Superior temporal gyrus (tissue), 1 donor: Measurements from ENCODE around the gene PCNX2.
"Not testable (repeated sequence)": the region's sequence is repeated elsewhere in the genome, so short reads cannot be mapped to it uniquely, and the experiment has no call there.

Experiments used
- DNase-seq: peaks from one replicate; pipeline ENCODE4 v3.0.0-alpha.2; 2016; ENCODE audit errors: extremely low spot score

Gene PCNX2

DNA sequence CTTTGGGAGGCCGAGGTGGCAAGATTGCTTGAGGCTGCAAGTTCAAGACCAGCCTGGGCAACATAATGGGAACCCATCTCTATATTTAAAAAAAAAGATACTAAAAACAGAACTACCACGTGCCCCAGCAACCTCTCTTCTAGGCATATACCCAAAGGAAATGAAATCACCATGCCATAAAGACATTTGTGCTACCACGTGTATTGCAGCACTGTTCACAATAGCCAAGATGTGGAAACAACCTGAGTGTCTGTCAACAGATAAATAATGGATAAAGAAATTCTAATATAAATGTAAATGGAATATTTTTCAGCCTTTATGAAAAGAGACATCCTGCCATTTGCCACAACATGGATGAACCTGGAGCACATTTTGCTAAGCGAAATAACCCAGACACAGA lies 128.6 kb downstream of the PCNX2 start:
- no peak for DNase-seq

DNA sequence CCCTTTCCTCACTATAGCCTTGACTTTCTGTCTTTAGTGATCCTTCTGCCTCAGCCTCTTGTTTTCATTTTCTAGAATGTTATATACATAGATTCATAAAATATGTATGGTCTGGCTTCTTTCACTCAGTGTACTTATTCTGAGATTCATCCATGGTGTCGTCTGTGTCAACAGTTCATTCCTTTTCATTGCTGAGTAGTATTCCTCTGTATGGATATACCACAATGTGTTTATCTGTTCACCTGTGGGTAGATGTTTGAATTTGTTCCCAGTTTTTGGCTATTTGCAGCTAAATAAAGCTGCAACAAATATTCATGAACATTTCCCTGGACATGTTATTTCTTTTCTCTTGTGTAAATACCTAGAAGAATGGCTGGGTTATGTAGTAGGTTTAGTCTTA lies 131.8 kb downstream of the PCNX2 start:
- no peak for DNase-seq

GRCh38 chr1:233158322-233158721 lies 137.2 kb downstream of the PCNX2 start:
- DNase-seq, result no peak

- no peak for DNase-seq
Observed at GRCh38 chr1:233157245-233157644, 138.3 kb downstream of the PCNX2 start.

DNA sequence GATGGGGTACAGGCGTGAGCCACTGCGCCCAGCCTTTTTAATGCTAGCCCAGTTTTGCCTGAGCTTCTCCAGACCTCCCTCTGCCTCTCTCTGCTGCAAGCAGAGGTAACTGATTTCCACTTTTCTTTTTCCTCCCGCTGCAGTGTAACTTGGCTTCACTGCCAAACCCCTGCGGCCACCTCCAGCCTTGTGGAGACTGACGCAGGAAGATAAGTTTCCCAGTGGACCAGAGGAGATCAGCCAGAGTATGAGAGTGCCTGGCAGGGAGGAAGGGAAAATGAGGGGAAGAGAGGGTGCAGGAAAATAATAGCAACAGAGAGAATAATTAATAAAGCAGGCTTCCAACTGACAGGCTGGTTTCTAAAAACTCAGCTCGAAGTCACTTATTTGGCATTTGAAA lies 143.7 kb downstream of the PCNX2 start:
- no peak for DNase-seq

DNA sequence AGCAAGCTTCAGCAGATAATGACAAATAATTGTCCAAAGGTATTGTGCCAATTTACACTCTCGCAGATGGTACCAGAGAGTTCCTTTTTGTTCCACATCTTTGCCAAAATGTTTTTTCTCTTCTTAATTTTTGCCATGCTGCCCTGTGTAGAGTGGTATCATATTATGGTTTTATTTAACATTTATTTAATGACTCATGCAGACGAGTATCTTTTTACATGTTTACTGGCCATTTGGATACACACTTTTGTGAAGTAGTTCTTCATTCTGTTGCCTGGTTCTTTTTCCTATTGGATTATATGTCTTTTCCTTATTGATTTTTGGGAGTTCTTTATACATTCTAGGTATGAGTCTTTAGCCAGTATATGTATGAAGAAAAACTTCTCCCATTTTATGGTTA lies 151.1 kb downstream of the PCNX2 start:
- DNase-seq, result no peak

GRCh38 chr1:233143241-233143640 lies 152.3 kb downstream of the PCNX2 start:
- no peak for DNase-seq

GRCh38 chr1:233140974-233141373 lies 154.6 kb downstream of the PCNX2 start:
- no peak for DNase-seq

DNA sequence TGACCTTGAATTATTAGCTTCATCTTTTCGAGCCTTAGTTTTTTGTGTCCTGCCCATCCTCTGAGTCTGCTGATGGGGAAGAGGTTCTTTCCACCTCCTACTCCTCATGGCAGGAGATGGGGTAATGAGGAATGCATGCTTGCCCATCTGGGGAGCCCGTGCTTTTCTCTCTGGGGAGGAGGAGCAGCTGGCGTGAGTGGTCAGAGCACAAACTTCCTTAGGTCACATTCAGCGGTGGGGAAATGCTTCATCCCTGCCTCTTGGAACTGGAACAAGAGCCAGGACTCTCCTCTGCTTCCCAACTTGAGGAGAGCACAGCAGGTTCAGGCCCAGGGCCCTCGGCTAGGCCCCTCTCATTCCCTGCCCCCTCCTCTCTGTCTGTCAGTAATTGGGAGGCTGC lies 155.0 kb downstream of the PCNX2 start:
- DNase-seq, result no peak

DNA sequence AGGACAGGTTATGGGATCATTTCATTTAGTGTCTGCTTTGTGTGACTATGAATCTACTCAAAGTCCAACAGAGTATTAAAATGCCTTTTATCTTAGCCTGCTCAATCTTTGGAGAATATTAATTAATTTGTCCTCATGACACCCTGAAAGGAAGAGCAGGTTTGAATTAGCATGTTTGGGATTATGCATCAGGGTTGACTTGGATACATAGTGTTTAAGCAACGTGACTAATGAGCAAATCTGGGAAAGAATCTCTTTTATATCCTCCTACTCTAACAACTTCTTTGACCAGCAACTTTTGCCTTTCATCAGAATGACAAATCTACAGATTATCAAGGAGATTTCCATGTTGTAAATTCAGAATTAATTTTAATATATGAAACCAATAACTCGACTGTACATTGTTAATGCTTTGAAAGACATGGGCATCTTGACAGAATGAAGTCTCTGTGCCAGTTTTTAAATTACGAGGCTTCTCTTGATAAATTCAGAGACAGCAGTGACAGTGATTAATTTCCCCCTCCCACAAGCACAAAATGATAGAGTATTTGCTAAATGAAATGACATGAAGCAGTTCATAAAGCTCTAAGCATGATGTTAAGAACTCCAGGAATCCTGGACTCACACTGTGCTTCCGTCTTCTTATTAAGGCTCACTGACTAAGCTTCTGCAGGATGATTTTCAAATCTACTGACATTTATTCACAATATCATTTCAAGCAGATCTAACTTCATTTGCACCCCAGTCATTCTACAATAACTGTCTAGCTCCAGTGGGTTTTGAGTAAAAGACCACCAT lies 156.5 kb downstream of the PCNX2 start:
- no peak for DNase-seq

- no peak for DNase-seq
Observed at GRCh38 chr1:233135833-233136232, 159.7 kb downstream of the PCNX2 start.

GRCh38 chr1:233132445-233132844 lies 163.1 kb downstream of the PCNX2 start:
- DNase-seq, result no peak

DNA sequence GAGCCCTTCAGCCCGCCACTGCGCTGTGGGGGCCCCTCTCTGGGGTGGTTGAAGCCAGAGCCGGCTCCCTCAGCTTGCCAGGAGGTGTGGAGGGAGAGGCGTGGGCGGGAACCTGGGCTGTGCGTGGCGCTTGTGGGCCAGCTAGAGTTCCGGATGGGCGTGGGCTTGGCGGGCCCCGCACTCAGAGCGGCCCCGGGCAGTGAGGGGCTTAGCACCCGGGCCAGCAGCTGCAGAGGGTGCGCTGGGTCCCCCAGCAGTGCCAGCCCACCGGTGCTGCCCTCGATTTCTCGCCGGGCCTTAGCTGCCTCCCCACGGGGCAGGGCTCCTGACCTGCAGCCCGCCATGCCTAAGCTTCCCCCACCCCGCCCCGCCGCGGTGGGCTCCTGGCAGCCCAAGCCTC lies 166.5 kb downstream of the PCNX2 start:
- DNase-seq, result not testable (repeated sequence)

- DNase-seq, result no peak
Observed at GRCh38 chr1:233127157-233127556, 168.4 kb downstream of the PCNX2 start.

DNA sequence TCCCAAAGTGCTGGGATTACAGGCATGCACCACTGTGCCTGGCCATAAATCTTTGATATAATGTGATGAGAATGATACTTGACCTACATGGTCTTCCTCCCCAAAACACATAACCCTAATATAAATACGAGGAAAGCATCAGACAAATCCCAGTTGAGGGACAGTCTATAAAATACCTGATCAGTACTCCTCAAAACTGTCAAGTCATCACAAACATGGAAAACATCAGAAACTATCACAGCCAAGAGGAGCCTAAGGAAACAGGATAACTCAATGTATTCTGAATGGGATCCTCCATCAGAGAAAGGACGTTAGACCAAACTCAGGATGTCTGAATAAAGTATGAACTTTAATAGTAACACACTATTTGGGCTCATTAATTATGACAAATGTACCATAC lies 172.7 kb downstream of the PCNX2 start:
- DNase-seq, result no peak

GRCh38 chr1:233121947-233122559 lies 173.5 kb downstream of the PCNX2 start:
- DNase-seq, result no peak

GRCh38 chr1:233114860-233115259 lies 180.7 kb downstream of the PCNX2 start:
- no peak for DNase-seq

DNA sequence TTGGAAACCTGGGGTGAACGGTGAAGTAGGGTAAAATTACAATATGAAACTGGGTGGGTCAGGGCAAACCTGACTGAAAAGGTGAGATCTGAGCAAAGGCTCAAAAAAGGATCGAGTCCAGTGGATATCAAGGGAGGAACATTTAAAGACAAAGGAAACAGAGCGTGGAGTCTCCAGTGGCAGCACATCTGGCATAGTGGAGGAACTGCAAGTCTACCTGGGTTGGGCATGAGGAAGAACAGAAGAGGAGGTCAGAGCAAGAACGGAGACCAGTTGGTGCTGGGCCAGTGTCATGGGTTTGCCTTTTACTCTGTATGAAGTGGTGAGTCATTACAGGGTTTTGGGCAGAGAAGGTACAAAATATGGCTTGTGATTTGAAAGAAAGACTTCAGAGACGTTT lies 181.4 kb downstream of the PCNX2 start:
- DNase-seq, result no peak

DNA sequence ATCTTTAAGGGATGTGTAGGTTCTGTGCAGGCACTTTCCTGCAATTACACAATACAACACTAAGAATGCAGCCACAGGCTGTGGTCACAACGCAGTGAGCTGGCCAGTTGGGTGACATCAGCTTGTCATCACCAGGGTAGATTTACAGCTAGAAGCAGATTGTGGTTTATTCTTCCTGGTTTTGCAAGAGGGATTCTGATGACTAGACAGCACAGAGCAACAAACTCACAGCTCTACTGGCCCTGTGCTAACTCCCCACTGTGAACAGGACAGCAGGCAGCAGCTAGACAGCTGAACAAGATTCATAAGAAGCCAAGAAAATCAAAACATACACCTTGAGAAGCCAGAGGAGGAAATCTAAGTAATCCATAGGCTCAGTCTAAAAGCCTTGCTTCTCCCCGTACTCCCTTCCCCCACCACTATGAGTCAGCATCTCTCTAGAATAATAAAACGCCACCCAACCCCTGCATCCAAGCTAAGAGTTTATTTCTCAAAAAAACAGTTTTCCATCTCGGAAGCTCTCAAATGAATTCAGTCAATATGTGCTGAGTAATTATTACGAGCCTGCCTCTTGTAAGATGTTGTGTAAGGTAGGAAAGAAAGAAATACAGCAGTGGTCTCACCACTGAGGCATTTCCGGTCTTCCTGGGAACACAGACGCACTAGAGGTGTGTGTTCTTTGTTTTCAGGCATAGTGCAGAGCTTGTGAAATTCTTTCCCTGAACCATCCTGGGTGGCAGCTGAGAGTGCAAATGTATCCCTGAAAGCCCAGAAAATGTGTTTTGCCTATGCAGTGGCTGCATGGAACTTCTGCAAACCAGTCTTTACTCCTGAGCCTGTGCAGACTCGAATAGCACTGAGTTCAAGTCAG lies 182.3 kb downstream of the PCNX2 start:
- peak; percentile 63 for DNase-seq

- DNase-seq, result no peak
Observed at GRCh38 chr1:233112186-233113008, 183.1 kb downstream of the PCNX2 start.

- DNase-seq, result no peak
Observed at GRCh38 chr1:233111731-233112130, 183.8 kb downstream of the PCNX2 start.

GRCh38 chr1:233109096-233109495 lies 186.4 kb downstream of the PCNX2 start:
- DNase-seq, result no peak
